GM04504 (cell line): ENCODE results near the gene FREM3.
"Not testable (repeated sequence)": the region's sequence is repeated elsewhere in the genome, so short reads cannot be mapped to it uniquely, and the experiment has no call there.

ENCODE experiments used
- DNase-seq: peaks from one replicate; pipeline ENCODE4 v3.0.0-alpha.2; 2012; ENCODE audit warnings: low read depth

FREM3 gene

GRCh38 chr4:143700416-143701352, at the start of gene FREM3:
Gene FREM3 (minus strand): TSS chr4:143700675. CDS start chr4:143700675, 0 bp downstream.
- DNase-seq: no peak

- DNase-seq: no peak
These were observed 45.4 kb upstream of the FREM3 start for GRCh38 chr4:143745874-143746273.

GRCh38 chr4:143743591-143743990, 43.1 kb upstream of the FREM3 start:
- DNase-seq: no peak

- DNase-seq: no peak
These were observed 42.4 kb upstream of the FREM3 start for GRCh38 chr4:143742834-143743233.

GRCh38 chr4:143736861-143737260, 36.4 kb upstream of the FREM3 start:
- no peak for DNase-seq

- not testable (repeated sequence) for DNase-seq
These were observed 35.6 kb upstream of the FREM3 start for GRCh38 chr4:143736061-143736460.

GRCh38 chr4:143728166-143728565, 27.7 kb upstream of the FREM3 start:
- peak; percentile 14 for DNase-seq

GRCh38 chr4:143726714-143727113, 26.2 kb upstream of the FREM3 start:
- DNase-seq: no peak

- DNase-seq: no peak
These were observed 20.8 kb upstream of the FREM3 start for GRCh38 chr4:143721317-143721716.

- not testable (repeated sequence) for DNase-seq
These were observed 18.3 kb upstream of the FREM3 start for GRCh38 chr4:143718748-143719147.

- DNase-seq: no peak
These were observed 13.6 kb upstream of the FREM3 start for GRCh38 chr4:143713955-143714625.

- no peak for DNase-seq
These were observed 13.1 kb upstream of the FREM3 start for GRCh38 chr4:143713553-143713952.

- DNase-seq: no peak
These were observed 11.7 kb upstream of the FREM3 start for GRCh38 chr4:143712155-143712550.

GRCh38 chr4:143711543-143712154, 11.2 kb upstream of the FREM3 start:
- no peak for DNase-seq

GRCh38 chr4:143701365-143701764, 890 bp upstream of the FREM3 start:
- no peak for DNase-seq

GRCh38 chr4:143700046-143700415, 444 bp downstream of the FREM3 start:
- no peak for DNase-seq

GRCh38 chr4:143699331-143700045, 987 bp downstream of the FREM3 start:
- no peak for DNase-seq

GRCh38 chr4:143693856-143694255, 6.6 kb downstream of the FREM3 start:
- DNase-seq: no peak

GRCh38 chr4:143692241-143692640, 8.2 kb downstream of the FREM3 start:
- no peak for DNase-seq

- DNase-seq: no peak
These were observed 21.0 kb downstream of the FREM3 start for GRCh38 chr4:143679434-143679833.

- DNase-seq: not testable (repeated sequence)
These were observed 26.8 kb downstream of the FREM3 start for GRCh38 chr4:143673629-143674028.

GRCh38 chr4:143668930-143669552, 31.4 kb downstream of the FREM3 start:
- DNase-seq: no peak
